Gastrocnemius medialis (tissue), 4 donors: ENCODE data around the gene ZNF677.

Experiments used
- POLR2A ChIP-seq, 2 donors: fragments of 450-650 bp; IDR thresholded peaks; one replicate each; pipeline ENCODE4 v1.6.1; 2017; ENCODE audit warnings: antibody characterized with exemption in 2 of 2, mild to moderate bottlenecking in 2 of 2, moderate library complexity in 2 of 2
- TF ChIP-seq, protein P1 (sequence below), 5 experiments: fragments of 450-650 bp in 3 of 5; fragments of 200-600 bp in 2 of 5; sonication (generic) in 2 of 5; IDR thresholded peaks in 4 of 5; conservative IDR thresholded peaks in 1 of 5; 1 replicate in 4 of 5; 2 replicates in 1 of 5; pipeline ENCODE4 v1.5.1; 2016 to 2019; ENCODE audit warnings: antibody characterized with exemption in 5 of 5, mild to moderate bottlenecking in 3 of 5, moderate library complexity in 3 of 5

DNA sequence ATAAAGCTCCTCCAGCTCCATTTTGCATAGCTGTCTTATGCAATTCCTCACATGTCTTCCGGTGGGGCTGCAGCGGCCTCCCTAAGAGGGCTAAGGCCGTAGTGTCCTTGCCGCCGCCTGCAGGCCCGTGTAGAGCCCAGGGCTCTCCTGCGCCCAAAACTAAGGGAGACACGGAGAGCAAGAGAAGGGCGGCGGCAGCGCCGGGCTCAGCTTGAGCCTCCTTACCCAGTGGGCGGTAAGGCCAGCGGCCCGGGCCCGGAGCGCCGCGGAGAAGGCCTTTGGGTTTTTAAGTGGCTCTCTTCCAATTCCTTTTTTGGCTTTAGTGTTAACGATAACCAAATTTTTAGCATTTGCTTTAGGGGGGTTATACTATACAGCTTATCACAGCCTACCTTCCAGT is 30.1 kb downstream of the ZNF677 start:
- TF ChIP-seq, protein P1, sequence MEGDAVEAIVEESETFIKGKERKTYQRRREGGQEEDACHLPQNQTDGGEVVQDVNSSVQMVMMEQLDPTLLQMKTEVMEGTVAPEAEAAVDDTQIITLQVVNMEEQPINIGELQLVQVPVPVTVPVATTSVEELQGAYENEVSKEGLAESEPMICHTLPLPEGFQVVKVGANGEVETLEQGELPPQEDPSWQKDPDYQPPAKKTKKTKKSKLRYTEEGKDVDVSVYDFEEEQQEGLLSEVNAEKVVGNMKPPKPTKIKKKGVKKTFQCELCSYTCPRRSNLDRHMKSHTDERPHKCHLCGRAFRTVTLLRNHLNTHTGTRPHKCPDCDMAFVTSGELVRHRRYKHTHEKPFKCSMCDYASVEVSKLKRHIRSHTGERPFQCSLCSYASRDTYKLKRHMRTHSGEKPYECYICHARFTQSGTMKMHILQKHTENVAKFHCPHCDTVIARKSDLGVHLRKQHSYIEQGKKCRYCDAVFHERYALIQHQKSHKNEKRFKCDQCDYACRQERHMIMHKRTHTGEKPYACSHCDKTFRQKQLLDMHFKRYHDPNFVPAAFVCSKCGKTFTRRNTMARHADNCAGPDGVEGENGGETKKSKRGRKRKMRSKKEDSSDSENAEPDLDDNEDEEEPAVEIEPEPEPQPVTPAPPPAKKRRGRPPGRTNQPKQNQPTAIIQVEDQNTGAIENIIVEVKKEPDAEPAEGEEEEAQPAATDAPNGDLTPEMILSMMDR (IDR thresholded peaks at IDR 0.05 in 4 of 5, conservative IDR thresholded peaks at IDR 0.05 in 1 of 5), result no peak
- TF ChIP-seq POLR2A (IDR thresholded peaks at IDR 0.05), result no peak
